Right lobe of liver (tissue), 4 donors: ENCODE measurements around the gene ZRANB1.

Source experiments
- POLR2A ChIP-seq: fragments of 450-650 bp; IDR thresholded peaks from one replicate; pipeline ENCODE4 v1.6.1; 2017; ENCODE audit warnings: antibody characterized with exemption, mild to moderate bottlenecking
- TF ChIP-seq, protein P1 (sequence below), 4 donors: fragments of 200-600 bp in 3 of 4; fragments of 450-650 bp in 1 of 4; IDR thresholded peaks; one replicate each; pipeline versions ENCODE4 v1.5.1 to v1.8.0; 2016 to 2022; ENCODE audit warnings: antibody characterized with exemption in 4 of 4, mild to moderate bottlenecking in 2 of 4
- donor health status: DM: no; HTN: no; CAD: no.
- donor health status: DM: no; HTN: no; CAD: no.
- donor health status: DM: no; HTN: yes; CAD: no.

DNA sequence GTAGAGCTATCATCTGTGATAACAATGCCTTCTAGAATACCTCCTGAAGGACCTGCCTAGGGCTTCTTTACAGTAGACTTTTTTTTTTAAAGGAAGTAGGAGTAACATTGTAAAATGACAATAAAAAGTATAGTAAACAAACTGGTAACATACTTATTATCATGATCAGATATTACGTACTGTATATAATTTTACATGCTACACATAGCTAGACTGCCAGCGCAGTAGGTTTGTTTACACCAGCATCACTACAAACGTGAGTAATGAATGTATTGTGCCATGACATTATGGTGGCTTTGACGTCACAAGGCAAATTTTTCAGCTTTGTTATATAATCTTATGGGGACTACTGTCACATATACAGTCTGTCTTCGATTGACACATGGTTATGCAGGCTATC is 15.4 kb upstream of the ZRANB1 start:
- TF ChIP-seq, protein P1, sequence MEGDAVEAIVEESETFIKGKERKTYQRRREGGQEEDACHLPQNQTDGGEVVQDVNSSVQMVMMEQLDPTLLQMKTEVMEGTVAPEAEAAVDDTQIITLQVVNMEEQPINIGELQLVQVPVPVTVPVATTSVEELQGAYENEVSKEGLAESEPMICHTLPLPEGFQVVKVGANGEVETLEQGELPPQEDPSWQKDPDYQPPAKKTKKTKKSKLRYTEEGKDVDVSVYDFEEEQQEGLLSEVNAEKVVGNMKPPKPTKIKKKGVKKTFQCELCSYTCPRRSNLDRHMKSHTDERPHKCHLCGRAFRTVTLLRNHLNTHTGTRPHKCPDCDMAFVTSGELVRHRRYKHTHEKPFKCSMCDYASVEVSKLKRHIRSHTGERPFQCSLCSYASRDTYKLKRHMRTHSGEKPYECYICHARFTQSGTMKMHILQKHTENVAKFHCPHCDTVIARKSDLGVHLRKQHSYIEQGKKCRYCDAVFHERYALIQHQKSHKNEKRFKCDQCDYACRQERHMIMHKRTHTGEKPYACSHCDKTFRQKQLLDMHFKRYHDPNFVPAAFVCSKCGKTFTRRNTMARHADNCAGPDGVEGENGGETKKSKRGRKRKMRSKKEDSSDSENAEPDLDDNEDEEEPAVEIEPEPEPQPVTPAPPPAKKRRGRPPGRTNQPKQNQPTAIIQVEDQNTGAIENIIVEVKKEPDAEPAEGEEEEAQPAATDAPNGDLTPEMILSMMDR (IDR thresholded peaks at IDR 0.05) = no peak
- no peak for TF ChIP-seq POLR2A
